H9 (cell line): Measurements from ENCODE around the gene CACNA1D. TPM values are rescaled to one million over a fixed set of nuclear protein-coding genes. Genes with fewer than 3 reads are reported as not detected.

Source experiments
- DNase-seq: peaks from one replicate; pipeline ENCODE4 v3.0.0-alpha.2; 2017
- H2AFZ ChIP-seq: one replicate; pipeline ENCODE4 v1.6.1; 2013; ENCODE audit warnings: mild to moderate bottlenecking, low read length, control low read depth, moderate library complexity
- H2AK5ac ChIP-seq: 2 replicates; pipeline ENCODE4 v1.6.1; 2013; ENCODE audit warnings: low read length, control low read depth, mixed read lengths; ENCODE audit not compliant: insufficient read length
- H2BK120ac ChIP-seq: one replicate; pipeline ENCODE4 v1.6.1; 2013; ENCODE audit warnings: low read depth, mild to moderate bottlenecking, low read length, control low read depth, inconsistent platforms; ENCODE audit not compliant: poor library complexity, severe bottlenecking
- H2BK12ac ChIP-seq: 2 replicates; pipeline ENCODE4 v1.6.1; 2013; ENCODE audit warnings: low read length, control low read depth, mixed read lengths, low read depth; ENCODE audit not compliant: insufficient read length
- H2BK15ac ChIP-seq: 2 replicates; pipeline ENCODE4 v1.6.1; 2013; ENCODE audit warnings: low read depth, low read length, control low read depth
- H2BK20ac ChIP-seq: one replicate; pipeline ENCODE4 v1.6.1; 2013; ENCODE audit warnings: low read depth, mild to moderate bottlenecking, low read length, control low read depth, inconsistent platforms; ENCODE audit not compliant: poor library complexity, severe bottlenecking
- H2BK5ac ChIP-seq: 2 replicates; pipeline ENCODE4 v1.6.1; 2013; ENCODE audit warnings: low read length, control low read depth, mixed read lengths; ENCODE audit not compliant: insufficient read length
- H3K14ac ChIP-seq: 2 replicates; pipeline ENCODE4 v1.6.1; 2013; ENCODE audit warnings: low read length, control low read depth; ENCODE audit not compliant: insufficient read depth
- H3K18ac ChIP-seq: 2 replicates; pipeline ENCODE4 v1.6.1; 2013; ENCODE audit warnings: low read depth, mild to moderate bottlenecking, mixed read lengths, low read length, control low read depth; ENCODE audit not compliant: insufficient read length
- H3K23ac ChIP-seq: 2 replicates; pipeline ENCODE4 v1.6.1; 2013; ENCODE audit warnings: low read length, control low read depth, mixed read lengths, low read depth; ENCODE audit not compliant: insufficient read length
- H3K23me2 ChIP-seq: 2 replicates; pipeline ENCODE4 v1.6.1; 2013; ENCODE audit warnings: low read depth, mild to moderate bottlenecking, mixed read lengths, low read length, control low read depth; ENCODE audit not compliant: insufficient read length, poor library complexity, severe bottlenecking
- H3K27ac ChIP-seq: 2 replicates; pipeline ENCODE4 v1.5.1; 2013; ENCODE audit warnings: low read length, control low read depth, mixed read lengths, low read depth; ENCODE audit not compliant: insufficient read length
- H3K27me3 ChIP-seq: 2 replicates; pipeline ENCODE4 v1.6.1; 2013; ENCODE audit warnings: low read length, control low read depth, inconsistent platforms; ENCODE audit not compliant: insufficient read depth
- H3K4ac ChIP-seq: 2 replicates; pipeline ENCODE4 v1.6.1; 2013; ENCODE audit warnings: low read depth, mild to moderate bottlenecking, control low read depth, inconsistent platforms, low read length, moderate library complexity
- H3K4me1 ChIP-seq: 2 replicates; pipeline ENCODE4 v1.6.1; 2013; ENCODE audit warnings: low read length, control low read depth, inconsistent platforms; ENCODE audit not compliant: insufficient read depth
- H3K4me2 ChIP-seq: 2 replicates; pipeline ENCODE4 v1.6.1; 2013; ENCODE audit warnings: low read length, control low read depth, mixed read lengths; ENCODE audit not compliant: insufficient read length, insufficient read depth
- H3K56ac ChIP-seq: 2 replicates; pipeline ENCODE4 v1.6.1; 2013; ENCODE audit warnings: low read depth, mild to moderate bottlenecking, mixed read lengths, low read length, control low read depth; ENCODE audit not compliant: insufficient read length
- H3K79me1 ChIP-seq: 2 replicates; pipeline ENCODE4 v1.6.1; 2013; ENCODE audit warnings: low read depth, mild to moderate bottlenecking, moderate library complexity, low read length, control low read depth, inconsistent platforms; ENCODE audit not compliant: insufficient read depth, poor library complexity, severe bottlenecking
- H3K79me2 ChIP-seq: 2 replicates; pipeline ENCODE4 v1.6.1; 2013; ENCODE audit warnings: low read length, control low read depth, inconsistent platforms; ENCODE audit not compliant: insufficient read depth
- H3K9ac ChIP-seq: 2 replicates; pipeline ENCODE4 v1.6.1; 2013; ENCODE audit warnings: low read length, control low read depth, mixed read lengths; ENCODE audit not compliant: insufficient read length; ENCODE audit errors: extremely low read depth
- H3K9me3 ChIP-seq: one replicate; pipeline ENCODE4 v1.6.1; 2013; ENCODE audit warnings: low read depth, low read length, inconsistent platforms; ENCODE audit not compliant: control insufficient read depth
- H3T11ph ChIP-seq: one replicate; pipeline ENCODE4 v1.6.1; 2013; ENCODE audit warnings: mild to moderate bottlenecking, low read length, control low read depth, inconsistent platforms
- H4K20me1 ChIP-seq: one replicate; pipeline ENCODE4 v1.6.1; 2013; ENCODE audit not compliant: control insufficient read depth, insufficient read length, insufficient read depth
- H4K5ac ChIP-seq: 2 replicates; pipeline ENCODE4 v1.6.1; 2013; ENCODE audit warnings: low read depth, mild to moderate bottlenecking, mixed read lengths, low read length, control low read depth; ENCODE audit not compliant: insufficient read length
- H4K8ac ChIP-seq: replicated peaks from 2 replicates; pipeline ENCODE4 v1.6.1; 2013; ENCODE audit warnings: low read length, control low read depth, mixed read lengths, low read depth; ENCODE audit not compliant: insufficient read length
- H4K91ac ChIP-seq: 2 replicates; pipeline ENCODE4 v1.6.1; 2013; ENCODE audit warnings: low read depth, mild to moderate bottlenecking, moderate library complexity, mixed read lengths, low read length, control low read depth; ENCODE audit not compliant: insufficient read length
- H3K27ac Mint-ChIP-seq, 3 experiments: 2 replicates in 2 of 3; 3 replicates in 1 of 3; pipeline ENCODE4 v1.8.0; 2020 to 2021; ENCODE audit warnings: mixed read lengths in 3 of 3, mild to moderate bottlenecking in 1 of 3, moderate library complexity in 1 of 3
- H3K27me3 Mint-ChIP-seq: 2 replicates; pipeline ENCODE4 v1.8.0; 2021; ENCODE audit warnings: low read depth, mild to moderate bottlenecking, moderate library complexity, mixed read lengths
- H3K36me3 Mint-ChIP-seq, 3 experiments: 2 replicates in 2 of 3; 3 replicates in 1 of 3; pipeline ENCODE4 v1.8.0; 2020 to 2021; ENCODE audit warnings: low read depth in 3 of 3, mixed read lengths in 3 of 3; ENCODE audit not compliant: insufficient read depth in 1 of 3
- H3K4me1 Mint-ChIP-seq, 2 experiments: 2 replicates each; pipeline ENCODE4 v1.8.0; 2020; ENCODE audit warnings: mixed read lengths in 2 of 2
- H3K4me3 Mint-ChIP-seq, 2 experiments: 2 replicates in 1 of 2; 3 replicates in 1 of 2; pipeline ENCODE4 v1.8.0; 2020 to 2021; ENCODE audit warnings: mild to moderate bottlenecking in 2 of 2, mixed read lengths in 2 of 2, moderate library complexity in 1 of 2
- H3K9me3 Mint-ChIP-seq, 2 experiments: 2 replicates in 1 of 2; 3 replicates in 1 of 2; pipeline ENCODE4 v1.8.0; 2020; ENCODE audit warnings: mild to moderate bottlenecking in 2 of 2, mixed read lengths in 2 of 2, moderate library complexity in 1 of 2
- WGBS: extraction: QIAGEN DNeasy Blood & Tissue Kit; methylation state at CpG from one replicate; pipeline ENCODE4 v1.1.7; 2013; ENCODE audit warnings: missing lambda C conversion rate, low lambda C conversion rate, mixed read lengths; ENCODE audit not compliant: insufficient read length; ENCODE audit errors: extremely low coverage; 5-methylcytosine and 5-hydroxymethylcytosine counted together
- total RNA-seq: library from RNA; stranded (reverse); gene quantifications from 2 replicates; pipeline ENCODE4 v1.2.1, GENCODE V29; 2021
- TF ChIP-seq, protein P1 (sequence below): fragments of 200-600 bp; sonication (generic); conservative IDR thresholded peaks from 3 replicates; pipeline ENCODE4 v1.8.0; 2021; ENCODE audit warnings: antibody characterized with exemption, mild to moderate bottlenecking

The CACNA1D gene
- total RNA-seq, 1 experiment from 2014 or later, result 3.5 TPM

DNA sequence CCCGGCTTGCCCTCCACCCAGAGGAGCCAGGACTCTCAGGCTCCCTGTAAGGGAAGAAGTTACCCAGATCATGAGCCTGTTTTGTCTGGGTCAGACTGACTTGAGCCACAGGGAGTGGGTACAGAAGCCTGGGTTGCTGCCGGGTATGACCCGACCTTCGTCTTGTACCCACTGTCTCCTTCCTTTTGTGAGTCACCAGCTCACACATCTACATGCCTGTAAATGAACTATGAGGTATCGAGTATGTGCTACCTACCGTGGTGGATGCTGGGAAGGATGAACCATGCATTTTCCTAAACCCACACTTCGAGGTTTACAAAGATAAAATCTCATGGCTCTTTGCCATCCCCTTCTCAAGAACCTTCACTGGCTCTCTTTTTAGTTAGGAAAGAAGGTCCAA, 56.9 kb downstream of the CACNA1D start:
- Histone ChIP-seq H3K56ac (no peak overlapping the region), H3T11ph (no peak overlapping the region), H3K79me1 (no peaks in the 10 kb centered on the region), H2BK15ac (no peak overlapping the region), H3K4ac (no peak overlapping the region), H3K14ac (no peak overlapping the region; the same call in 1 of the 2 replicates), H3K4me2 (no peak overlapping the region), H3K9ac (no peak overlapping the region), H3K9me3 (no peaks in the 10 kb centered on the region), H3K23ac (no peak overlapping the region), H4K8ac (no peak overlapping the region), H2BK120ac (no peak overlapping the region), H3K79me2 (no peaks in the 10 kb centered on the region), H2BK20ac (no peak overlapping the region), H4K5ac (no peak overlapping the region), H3K27me3 (no peaks in the 10 kb centered on the region), H2AK5ac (no peak overlapping the region), H4K91ac (no peak overlapping the region), H3K23me2 (no peaks in the 10 kb centered on the region), H3K4me1 (no peaks in the 10 kb centered on the region; the same call in 1 of the 2 replicates), H2BK12ac (no peak overlapping the region), H4K20me1 (no peaks in the 10 kb centered on the region), H3K27ac (no peak overlapping the region), H2BK5ac (no peak overlapping the region), H2AFZ (no peak overlapping the region), H3K18ac (no peak overlapping the region)
- TF ChIP-seq, protein P1, sequence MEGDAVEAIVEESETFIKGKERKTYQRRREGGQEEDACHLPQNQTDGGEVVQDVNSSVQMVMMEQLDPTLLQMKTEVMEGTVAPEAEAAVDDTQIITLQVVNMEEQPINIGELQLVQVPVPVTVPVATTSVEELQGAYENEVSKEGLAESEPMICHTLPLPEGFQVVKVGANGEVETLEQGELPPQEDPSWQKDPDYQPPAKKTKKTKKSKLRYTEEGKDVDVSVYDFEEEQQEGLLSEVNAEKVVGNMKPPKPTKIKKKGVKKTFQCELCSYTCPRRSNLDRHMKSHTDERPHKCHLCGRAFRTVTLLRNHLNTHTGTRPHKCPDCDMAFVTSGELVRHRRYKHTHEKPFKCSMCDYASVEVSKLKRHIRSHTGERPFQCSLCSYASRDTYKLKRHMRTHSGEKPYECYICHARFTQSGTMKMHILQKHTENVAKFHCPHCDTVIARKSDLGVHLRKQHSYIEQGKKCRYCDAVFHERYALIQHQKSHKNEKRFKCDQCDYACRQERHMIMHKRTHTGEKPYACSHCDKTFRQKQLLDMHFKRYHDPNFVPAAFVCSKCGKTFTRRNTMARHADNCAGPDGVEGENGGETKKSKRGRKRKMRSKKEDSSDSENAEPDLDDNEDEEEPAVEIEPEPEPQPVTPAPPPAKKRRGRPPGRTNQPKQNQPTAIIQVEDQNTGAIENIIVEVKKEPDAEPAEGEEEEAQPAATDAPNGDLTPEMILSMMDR, result no peak
- Mint-ChIP-seq H3K36me3 (no peaks in the 10 kb centered on the region; a peak in 1 of 7 replicates), H3K4me3 (no peak overlapping the region), H3K4me1 (peaks cover 7% of the 10 kb centered on the region in 2 experiments; a peak in 3 of 4 replicates), H3K27me3 (peaks cover 2% of the 10 kb centered on the region), H3K9me3 (no peaks in the 10 kb centered on the region; a peak in 1 of 5 replicates), H3K27ac (no peak overlapping the region)
- no CpG with 5 or more reads among the region's 7 CpGs for WGBS
- no peak for DNase-seq
